PC-3 (cell line): ENCODE data around the gene TIGD4.

Source experiments
- CTCF ChIP-seq: fragments of 300-600 bp; sonication (generic); conservative IDR thresholded peaks from 2 replicates; pipeline ENCODE4 v1.5.1; 2017; ENCODE audit warnings: antibody characterized with exemption, low read depth, mild to moderate bottlenecking, low read length
- EZH2 ChIP-seq: fragments of 300-600 bp; sonication (generic); IDR thresholded peaks from one replicate; pipeline ENCODE4 v1.6.1; 2017; ENCODE audit warnings: antibody characterized with exemption, mild to moderate bottlenecking, low read length; ENCODE audit not compliant: unreplicated experiment
- EZH2phosphoT487 ChIP-seq: fragments of 300-600 bp; sonication (generic); IDR thresholded peaks from 2 replicates; pipeline ENCODE4 v1.6.1; 2018; ENCODE audit warnings: mild to moderate bottlenecking, antibody characterized with exemption, low read length, borderline replicate concordance

GRCh38 chr4:152771741-152772533 lies 7.6 kb downstream of the TIGD4 start:
- TF ChIP-seq CTCF, result no peak
- TF ChIP-seq EZH2, result no peak
- TF ChIP-seq EZH2phosphoT487, result no peak
